CD4-positive, alpha-beta T cell treated with Interleukin-2 at 100 ng/mL for 4 hours (primary cell): ENCODE measurements around the gene FUT9.

ENCODE experiments used
- DNase-seq: peaks from one replicate; pipeline ENCODE4 v3.0.0-alpha.2; 2020; ENCODE audit warnings: low spot score

FUT9 gene

GRCh38 chr6:96073555-96073954 lies 57.8 kb downstream of the FUT9 start:
- DNase-seq: no peak

- DNase-seq: no peak
Measured at GRCh38 chr6:96074006-96074405, 58.2 kb downstream of the FUT9 start.

- no peak for DNase-seq
Measured at GRCh38 chr6:96075826-96076225, 60.1 kb downstream of the FUT9 start.

GRCh38 chr6:96086745-96087144 lies 71.0 kb downstream of the FUT9 start:
- no peak for DNase-seq

- DNase-seq: no peak
Measured at GRCh38 chr6:96089173-96089572, 73.4 kb downstream of the FUT9 start.

GRCh38 chr6:96094077-96094476 lies 78.3 kb downstream of the FUT9 start:
- DNase-seq: no peak

- no peak for DNase-seq
Measured at GRCh38 chr6:96099069-96099468, 83.3 kb downstream of the FUT9 start.

GRCh38 chr6:96101564-96101963 lies 85.8 kb downstream of the FUT9 start:
- no peak for DNase-seq

- no peak for DNase-seq
Measured at GRCh38 chr6:96104910-96105309, 89.1 kb downstream of the FUT9 start.

GRCh38 chr6:96110878-96111277 lies 95.1 kb downstream of the FUT9 start:
- no peak for DNase-seq

- no peak for DNase-seq
Measured at GRCh38 chr6:96116674-96117073, 100.9 kb downstream of the FUT9 start.

- no peak for DNase-seq
Measured at GRCh38 chr6:96124778-96125177, 109.0 kb downstream of the FUT9 start.

- no peak for DNase-seq
Measured at GRCh38 chr6:96138406-96138805, 122.6 kb downstream of the FUT9 start.

- no peak for DNase-seq
Measured at GRCh38 chr6:96142142-96142541, 126.4 kb downstream of the FUT9 start.

- DNase-seq: no peak
Measured at GRCh38 chr6:96150431-96150830, 134.7 kb downstream of the FUT9 start.

GRCh38 chr6:96151707-96152106 lies 135.9 kb downstream of the FUT9 start:
- DNase-seq: no peak

- no peak for DNase-seq
Measured at GRCh38 chr6:96152114-96152708, 136.4 kb downstream of the FUT9 start.

GRCh38 chr6:96153775-96154174 lies 138.0 kb downstream of the FUT9 start:
- no peak for DNase-seq

GRCh38 chr6:96156425-96156824 lies 140.7 kb downstream of the FUT9 start:
- no peak for DNase-seq

- DNase-seq: peak; percentile 1
Measured at GRCh38 chr6:96157018-96157565, 141.3 kb downstream of the FUT9 start.

GRCh38 chr6:96162711-96163120 lies 146.9 kb downstream of the FUT9 start:
- DNase-seq: no peak

- no peak for DNase-seq
Measured at GRCh38 chr6:96164802-96165201, 149.0 kb downstream of the FUT9 start.

GRCh38 chr6:96171112-96171511 lies 155.3 kb downstream of the FUT9 start:
- DNase-seq: no peak

GRCh38 chr6:96184798-96185197 lies 169.0 kb downstream of the FUT9 start:
- no peak for DNase-seq
